GM19395 (cell line): Measurements from ENCODE around the gene UTF1.
A peak's percentile ranks its signal among the peaks of the same experiment; 100 is the strongest.
"Not testable (repeated sequence)": the region's sequence is repeated elsewhere in the genome, so short reads cannot be mapped to it uniquely, and the experiment has no call there.

Source experiments
- ATAC-seq: cut with Tn5 transposase; IDR thresholded peaks from one replicate; pipeline ENCODE4 v1.9.1; 2021; ENCODE audit warnings: mild to moderate bottlenecking, moderate library complexity; ENCODE audit not compliant: unreplicated experiment

UTF1 gene

DNA sequence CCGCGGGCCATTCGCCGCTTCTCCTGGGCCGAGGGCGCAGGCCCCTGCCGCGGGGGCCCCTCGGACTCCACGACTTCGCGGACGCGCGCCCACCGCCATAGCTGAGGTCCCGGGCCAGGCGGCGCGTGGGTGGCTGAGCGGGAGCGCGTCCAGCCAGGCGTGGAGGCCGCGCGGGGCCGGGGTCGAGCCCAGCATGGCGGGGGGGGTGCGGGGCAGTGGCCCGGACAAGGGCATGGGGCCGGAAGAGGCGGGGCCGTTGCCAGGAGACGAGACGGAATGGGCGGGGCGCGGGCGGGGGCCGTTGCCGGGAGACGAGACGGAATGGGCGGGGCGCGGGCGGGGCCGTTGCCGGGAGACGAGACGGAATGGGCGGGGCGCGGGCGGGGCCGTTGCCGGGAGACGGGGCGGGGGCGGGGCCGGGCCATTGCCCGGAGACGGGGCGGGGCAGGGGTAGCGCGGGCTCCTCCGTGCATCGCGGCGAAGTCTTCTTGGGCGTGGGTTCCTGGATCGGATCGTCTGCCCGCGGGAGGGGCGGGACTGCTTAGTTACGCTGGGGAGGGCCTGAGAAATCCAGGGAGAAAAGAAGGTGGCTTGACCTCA lies 31.8 kb downstream of the UTF1 start:
- peak; percentile 62 for ATAC-seq

DNA sequence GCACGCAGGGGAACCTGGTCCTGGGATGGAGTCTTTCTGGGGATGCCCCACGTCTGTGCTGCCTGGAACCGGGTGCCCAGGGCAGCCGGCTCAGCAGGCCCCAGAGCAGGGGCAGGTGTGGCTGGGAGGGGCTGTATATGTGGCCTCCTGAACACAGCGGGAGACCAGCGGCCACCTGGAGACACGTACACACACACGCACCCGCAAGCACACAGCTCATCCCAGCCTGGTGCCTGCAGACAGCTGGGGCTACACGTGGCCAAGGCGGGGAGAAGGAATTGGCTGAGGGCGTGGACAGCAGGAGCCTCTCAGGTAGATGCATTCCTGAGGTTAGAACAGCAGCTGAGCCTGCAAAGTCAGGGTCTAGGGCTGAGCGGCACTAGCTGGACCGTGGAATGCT lies 32.7 kb downstream of the UTF1 start:
- ATAC-seq, result no peak

DNA sequence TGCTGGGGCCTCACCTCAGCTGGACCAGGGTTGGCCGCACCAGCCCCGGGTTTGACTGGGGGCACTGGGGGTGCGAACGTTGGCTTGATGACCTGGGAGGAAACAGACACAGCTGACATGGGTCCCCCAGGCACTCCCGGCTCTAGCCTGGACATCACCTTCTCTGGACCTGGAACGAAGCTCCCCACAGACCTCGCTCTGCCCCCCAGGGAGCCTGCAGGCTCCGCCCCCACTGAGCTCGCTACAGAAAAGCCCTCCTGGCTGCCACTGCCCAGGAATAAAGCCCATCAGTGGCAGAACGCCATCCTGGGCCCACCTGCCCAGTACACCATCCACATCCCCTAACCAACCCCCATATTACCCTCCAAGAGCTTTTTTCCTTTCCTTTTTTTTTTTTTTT lies 33.7 kb downstream of the UTF1 start:
- ATAC-seq, result no peak

DNA sequence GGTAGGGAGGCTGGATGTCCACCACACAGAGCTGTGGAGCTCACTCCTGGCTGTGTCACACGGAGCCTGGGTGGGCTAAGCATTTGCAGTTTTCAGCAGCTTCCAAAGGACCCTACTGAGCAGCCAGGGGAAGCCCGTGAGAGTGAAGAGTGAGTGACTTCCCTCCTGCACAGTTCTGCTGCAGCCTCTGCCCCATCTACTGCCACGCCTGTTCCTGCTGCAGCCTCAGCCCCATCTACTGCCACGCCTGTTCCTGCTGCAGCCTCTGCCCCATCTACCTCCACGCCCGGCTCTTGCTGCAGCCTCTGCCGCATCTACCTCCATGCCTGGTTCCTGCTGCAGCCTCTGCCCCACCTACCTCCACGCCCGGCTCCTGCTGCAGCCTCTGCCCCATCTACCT lies 34.4 kb downstream of the UTF1 start:
- no peak for ATAC-seq

DNA sequence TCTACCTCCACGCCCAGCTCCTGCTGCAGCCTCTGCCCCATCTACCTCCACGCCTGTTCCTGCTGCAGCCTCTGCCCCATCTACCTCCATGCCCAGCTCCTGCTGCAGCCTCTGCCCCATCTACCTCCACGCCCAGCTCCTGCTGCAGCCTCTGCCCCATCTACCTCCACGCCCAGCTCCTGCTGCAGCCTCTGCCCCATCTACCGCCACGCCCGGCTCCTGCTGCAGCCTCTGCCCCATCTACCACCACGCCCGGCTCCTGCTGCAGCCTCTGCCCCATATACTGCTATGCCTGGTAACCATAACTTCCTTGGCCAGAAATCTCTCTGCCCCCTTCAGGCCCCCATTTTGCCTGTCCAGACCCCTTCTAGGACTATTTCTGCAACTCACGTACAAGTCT lies 35.0 kb downstream of the UTF1 start:
- ATAC-seq, result not testable (repeated sequence)

DNA sequence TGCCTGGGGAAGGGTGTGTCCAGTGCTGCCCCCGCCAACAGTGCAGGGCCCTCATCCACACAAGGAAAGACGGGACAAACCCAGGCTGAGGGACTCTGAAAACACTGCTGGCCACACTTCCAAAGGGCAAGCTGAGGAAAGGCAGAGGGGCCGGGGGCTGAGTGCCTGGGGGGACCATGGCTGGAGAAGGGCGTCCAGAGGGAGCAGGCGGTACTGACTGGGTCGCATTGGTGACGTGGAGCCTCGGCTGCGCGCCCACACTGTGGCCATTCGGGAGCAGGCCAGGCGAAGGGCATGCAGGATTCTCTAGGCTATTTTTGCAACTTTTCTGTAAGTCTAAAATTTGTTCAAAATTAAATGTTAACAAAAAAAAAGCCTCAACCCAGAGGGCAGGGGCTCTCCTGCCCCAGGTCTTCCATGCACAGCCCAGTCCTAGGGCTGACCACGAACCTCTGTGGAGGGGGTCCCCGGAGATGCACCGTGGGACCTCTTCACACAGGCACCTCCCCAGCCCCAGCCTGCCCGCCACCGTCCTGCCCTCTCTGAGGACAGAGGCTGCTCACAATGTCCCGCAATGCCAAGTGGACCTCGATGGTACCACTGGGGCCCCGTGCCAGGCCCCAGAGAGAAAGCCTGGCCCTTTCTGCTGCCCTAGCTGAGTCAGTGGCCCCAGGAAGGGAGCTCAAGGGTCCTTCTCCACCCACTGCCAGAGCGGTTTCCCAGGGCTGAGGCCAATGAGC lies 36.2 kb downstream of the UTF1 start:
- ATAC-seq, result no peak

DNA sequence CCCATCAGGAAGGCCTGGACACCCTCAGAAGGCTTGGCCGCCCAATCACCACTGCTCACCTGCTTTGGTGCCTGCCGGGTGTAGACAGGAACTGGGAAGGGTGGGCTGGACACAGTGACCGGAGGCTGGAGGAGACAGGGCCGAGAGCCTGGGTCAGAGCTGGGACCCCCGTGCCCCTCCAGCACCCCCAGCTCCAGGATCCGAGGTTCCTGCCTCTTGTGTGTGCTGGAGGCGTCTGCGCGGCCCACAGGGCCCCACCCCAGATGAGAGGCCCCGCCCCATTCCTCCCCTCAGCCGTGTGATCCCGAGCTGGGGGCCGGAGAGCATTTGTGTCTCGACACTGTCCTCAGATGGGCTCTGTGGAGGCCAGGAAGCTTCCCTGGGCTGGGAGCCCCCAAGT lies 37.3 kb downstream of the UTF1 start:
- ATAC-seq, result no peak

DNA sequence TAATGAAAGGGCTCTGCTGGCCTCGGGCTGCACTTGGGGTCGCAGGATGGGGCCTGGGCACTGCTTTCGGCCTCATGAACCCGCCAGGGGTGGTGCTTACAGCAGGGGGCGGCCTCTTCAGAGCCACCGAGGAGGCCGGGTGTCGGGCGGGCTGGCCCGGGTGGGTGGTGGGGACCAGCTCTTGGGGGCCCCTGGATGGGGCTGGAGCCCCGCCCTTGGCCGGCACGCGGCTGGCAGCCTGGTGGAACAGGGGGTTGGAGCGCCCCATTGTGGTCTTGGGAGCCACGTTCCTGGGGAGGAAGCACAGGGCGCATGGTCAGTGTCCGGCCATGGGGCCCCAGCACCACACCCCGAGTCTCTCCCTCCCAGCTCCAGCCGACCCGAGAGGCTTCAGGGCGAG lies 37.8 kb downstream of the UTF1 start:
- ATAC-seq, result no peak

DNA sequence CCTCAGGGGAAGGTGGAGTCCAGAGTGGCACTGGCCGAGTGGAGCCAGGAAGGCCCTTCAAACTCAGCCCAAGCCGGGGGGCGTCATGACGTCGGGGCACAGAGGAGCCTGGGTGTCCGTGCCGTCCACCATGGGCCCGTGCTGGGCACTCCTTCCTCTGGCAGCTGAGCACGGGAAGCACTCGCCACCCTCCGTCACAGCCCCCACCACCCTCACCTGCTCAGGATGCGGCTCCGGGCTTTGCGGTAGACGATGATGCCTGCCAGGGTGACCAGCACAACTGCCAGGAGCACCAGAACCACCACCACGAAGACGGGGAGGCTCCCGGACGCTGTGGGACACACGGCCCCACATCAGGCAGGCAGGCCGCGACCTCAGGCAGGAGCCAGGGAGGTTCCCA lies 38.5 kb downstream of the UTF1 start:
- no peak for ATAC-seq

DNA sequence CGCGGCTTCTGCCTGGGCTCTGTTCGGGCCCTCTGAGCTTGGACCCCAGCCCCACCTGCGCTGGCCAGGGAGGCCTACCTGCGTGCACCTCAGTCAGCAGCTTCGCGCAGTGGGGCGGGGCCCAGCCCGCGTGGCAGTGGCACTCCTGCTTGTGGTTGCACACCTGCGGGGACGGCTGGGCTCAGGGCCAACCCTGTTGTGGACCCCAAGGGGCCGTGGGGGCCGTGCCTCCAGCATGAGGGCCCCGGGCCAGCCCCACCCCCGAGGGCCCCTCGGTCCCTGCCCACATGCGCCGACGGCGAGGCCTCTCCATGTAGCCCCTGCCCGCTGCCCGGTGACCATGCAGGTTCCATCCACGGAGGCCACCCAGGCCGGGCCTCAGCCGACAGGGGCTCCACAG lies 39.4 kb downstream of the UTF1 start:
- ATAC-seq, result no peak

DNA sequence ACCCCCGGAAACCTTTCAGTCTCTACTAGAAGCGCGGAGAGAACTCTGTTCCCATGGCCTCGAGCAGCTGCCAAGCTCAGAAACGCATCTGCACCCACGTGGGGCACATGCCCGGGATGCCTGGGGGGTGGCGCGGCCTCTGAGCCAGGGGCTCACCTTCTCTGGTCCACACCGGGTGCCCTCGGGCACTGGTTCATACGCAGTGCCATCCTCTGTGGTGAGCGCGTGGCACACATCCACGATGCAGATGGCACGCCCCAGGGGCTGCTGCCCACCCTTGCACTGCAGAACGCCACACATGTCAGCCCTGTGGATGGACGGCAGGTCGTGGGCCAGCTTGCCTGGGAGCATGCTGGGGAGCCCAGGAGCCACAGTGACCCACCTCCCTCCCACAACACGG lies 40.2 kb downstream of the UTF1 start:
- no peak for ATAC-seq

DNA sequence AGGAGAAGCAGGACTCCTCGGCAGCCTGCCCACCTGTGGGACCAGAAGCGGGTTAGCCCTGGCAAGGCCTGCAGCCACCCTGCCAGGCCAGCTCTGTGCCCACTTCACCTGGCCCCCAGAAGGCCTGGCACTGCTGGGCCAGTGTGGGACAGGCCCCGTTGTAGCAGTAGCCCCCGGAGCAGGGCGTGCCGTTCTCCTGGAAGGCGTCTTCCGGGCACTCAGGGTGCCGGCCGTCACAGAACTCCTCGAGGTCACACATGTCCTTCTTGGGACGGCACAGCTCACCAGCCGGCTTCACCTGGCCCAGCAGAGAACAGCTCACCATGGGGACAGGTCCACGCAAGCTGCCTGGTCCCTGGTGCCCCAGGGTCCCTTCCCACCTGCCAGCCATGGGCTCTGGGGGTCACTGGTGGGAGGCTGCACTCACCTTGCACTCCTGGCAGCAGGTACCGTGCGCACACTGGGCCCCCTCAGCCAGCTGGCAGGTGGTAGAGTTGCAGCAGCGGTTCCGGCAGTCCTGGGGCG lies 40.8 kb downstream of the UTF1 start:
- no peak for ATAC-seq

DNA sequence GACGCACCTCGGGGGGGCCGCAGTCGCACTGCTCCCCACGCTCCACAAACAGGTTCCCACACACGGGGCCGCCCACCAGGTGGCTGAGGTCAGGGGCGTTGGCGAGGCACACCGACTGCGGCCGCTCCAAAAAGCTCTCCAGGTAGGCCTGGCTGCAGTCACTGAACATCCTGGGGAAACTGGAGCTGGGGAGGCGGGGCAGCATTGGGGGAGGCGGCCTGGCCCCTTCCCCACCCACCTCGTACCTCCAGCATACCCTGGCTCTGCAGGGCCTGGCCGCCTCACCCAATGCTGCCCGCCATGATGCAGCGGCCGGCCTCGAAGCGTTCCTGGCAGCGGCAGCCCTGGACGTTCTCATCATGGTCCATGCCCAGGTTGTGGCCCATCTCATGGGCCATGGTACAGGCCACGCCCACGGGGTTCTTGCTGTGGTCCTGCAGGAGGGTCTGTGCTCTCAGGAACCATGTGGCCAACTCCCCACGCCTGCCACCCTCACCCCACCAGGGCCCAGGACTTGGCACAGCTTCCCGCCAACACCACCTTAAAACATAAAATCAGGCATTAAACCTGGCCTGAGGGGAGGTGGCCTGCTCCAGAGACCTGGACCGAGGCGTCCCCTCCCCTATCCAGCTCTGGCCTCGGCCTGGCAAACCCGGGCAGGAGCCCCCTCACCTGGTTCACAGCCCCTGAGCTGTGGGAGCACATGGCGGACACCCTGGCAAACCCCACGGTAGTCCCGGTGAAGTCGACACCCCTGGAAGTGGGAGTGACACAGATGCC lies 41.7 kb downstream of the UTF1 start:
- no peak for ATAC-seq

DNA sequence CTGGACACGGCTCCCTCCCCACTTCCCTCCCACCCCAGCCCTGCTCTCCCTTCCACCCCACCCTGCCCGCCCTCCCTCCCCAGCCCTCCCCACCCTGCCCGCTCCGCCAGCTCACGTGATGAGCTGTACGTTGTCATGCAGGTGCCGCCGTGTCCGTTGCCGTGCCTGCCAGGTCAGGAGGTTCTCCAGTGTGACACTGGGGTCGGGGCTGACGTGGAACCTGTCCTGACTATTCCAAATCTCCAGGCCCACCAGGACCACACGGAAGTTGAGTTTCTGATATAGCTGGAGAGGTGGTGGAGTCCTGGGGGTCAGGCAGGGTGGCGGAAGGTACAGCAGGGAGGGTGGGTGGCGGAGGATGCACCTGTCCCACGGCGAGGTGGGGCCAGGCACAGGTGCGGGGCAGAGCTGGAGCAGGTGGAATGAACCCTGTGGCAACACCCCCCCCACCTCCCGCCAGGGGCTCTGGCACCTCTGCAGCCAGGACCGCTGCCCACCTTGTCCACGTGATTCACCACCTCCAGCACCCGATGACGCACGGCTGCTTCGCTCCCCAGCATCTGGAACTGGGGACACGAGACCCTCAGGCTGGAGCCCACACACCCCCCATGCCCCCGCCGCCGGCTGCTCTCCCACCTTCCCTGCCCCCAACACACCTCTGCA lies 42.4 kb downstream of the UTF1 start:
- ATAC-seq, result no peak

DNA sequence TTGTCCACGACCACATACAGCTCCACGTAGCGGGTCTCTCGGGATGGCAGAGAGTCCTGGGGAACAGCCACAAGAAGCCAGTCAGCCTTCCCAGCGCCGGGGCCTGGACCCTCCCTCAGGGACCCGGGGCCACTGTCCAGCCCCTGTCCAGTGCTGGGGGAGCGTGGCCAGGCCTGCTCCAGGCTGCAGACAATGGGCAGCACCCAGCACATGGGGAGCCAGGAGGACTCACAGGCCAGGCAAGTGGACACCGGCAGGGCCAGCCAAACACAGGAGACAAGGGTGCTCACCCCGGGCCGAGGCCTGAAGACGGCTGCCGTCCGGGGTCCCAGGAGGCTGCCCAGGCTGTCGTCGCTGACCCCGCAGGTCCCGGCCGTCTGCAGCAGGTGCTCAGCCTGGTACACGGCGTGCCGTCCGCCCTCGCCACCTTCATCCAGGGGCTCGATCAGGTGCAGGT lies 43.0 kb downstream of the UTF1 start:
- no peak for ATAC-seq

DNA sequence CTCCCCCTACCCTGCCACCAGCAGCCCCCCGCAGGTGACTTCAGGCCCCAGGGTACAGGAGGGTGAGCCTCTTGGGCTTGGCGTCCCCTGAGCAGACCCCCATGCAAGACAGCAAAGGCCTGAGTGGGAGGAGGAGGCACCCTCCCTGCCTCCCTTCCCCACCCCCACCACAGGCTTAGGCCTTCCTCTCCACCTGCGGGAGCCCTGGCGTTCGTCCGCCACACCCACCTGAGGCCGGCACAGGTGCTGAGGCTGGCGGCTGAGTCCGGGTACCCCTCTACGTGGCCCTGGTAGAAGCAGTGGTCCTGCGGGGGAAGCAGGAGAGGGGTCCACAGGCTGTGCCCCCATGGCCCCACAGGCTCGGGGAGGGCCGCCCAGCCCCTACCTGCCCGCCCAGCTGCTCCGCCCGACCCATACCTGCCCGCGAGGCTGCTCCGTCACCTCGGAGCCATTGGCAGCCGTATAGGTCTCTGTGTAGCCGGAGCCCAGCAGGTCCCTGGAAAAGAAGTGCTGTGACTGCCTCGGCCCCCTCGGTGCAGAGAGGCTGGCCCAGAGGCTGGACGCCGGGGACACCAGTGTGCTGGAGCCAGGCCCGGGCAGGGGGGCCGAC lies 43.6 kb downstream of the UTF1 start:
- no peak for ATAC-seq

DNA sequence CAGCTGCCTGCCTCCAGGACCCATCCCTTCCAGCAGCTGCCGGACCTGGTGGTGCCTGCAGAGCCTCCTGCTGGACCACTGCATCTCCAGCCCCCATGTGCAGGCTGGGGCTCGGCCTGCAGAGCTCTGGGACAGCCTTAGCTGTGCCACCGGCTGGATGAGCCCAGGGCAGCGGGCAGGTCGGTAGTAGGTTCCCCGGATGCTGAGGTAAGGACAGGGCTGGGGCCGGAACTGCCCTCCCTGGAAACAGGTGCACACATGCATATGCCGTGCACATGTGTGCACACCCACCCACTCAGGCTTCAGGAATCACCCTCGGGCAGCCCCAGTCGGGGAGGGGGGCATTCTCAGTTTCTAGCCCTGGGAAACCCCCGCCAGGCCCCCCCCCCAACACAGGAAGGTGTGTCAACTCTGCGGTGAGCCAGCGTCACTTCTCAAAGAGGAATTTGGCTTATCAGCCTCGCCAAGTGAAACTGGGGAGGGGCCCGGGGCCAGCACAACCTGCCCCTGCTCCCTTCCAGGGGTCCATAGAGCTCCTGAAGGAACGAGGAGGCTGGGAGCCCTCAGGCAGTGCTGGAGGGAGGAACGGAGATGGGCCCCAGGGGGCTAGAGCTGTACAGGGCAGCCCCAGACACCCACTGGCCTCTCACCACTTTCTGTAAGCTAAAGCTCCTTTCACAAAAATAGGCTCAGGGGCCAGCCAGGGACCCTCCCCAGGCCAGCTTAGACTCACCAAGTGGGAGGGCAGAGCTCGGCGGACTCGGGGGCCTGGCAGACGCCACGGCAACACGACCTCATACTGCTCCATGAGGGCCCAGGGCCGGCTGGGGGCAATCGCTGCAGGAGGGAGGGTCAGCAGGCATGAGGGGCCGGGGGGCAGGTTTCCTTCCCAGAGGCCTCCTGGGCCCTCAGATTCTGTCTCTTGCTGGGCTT lies 45.0 kb downstream of the UTF1 start:
- ATAC-seq, result peak; percentile 55

DNA sequence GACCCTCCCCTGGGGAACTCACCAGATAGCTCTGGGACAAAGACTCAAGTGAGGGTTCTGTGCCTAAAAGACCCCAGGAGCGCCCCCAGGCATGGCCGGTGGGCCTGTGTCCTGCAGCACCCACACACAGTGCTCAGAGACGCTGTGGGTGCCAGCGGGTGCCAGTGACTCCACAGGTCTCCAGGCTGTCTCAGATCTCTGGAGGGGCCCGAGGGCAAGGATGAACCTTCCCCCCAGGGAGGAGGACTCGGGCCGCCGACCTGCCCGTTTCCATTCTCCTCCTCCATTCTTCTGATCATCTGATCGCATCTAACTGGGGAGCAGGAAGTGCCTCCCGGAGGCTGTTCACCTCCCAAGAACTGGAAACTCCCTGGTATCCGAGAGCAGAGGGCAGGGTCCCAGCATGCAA lies 45.7 kb downstream of the UTF1 start:
- ATAC-seq, result peak; percentile 38

DNA sequence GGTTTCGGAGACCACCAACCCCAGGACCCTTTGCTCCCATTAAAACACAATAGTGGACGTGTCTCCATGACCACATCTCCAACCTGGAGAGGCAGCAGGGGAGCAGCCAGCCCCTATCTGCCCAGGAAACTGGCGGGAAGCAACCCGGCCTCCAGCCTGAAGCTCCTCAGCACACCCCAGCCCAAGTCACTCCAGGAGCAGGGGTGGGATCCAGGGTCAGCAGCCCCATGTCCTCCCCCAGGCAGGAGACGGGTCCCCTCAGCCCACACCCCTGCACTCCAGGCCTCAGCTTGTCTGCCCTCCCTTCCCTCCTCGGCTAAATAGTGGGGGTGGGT lies 46.0 kb downstream of the UTF1 start:
- ATAC-seq, result peak; percentile 0
